Cardiac ventricle fibroblast (primary cell): ENCODE results near the gene MUC15. TPM values are rescaled to one million over a fixed set of nuclear protein-coding genes. Genes with fewer than 3 reads are reported as not detected.

Source experiments
- total RNA-seq: library from RNA; depleted of rRNA; stranded (reverse); fragments of >200 nt; gene quantifications from 2 replicates; pipeline ENCODE4 v1.2.3, GENCODE V29; 2015

MUC15 gene
- total RNA-seq, result not detected in 2 replicates

GRCh38 chr11:26571861-26572654, at the start of gene MUC15:
Gene MUC15 (minus strand): TSS chr11:26572263. CDS start chr11:26567094, 5,169 bp downstream.

Other genes with a start within 250 kb of the MUC15 start
- 0.15 and 0.56 TPM in 2 replicates for gene ANO3, start 240.1 kb downstream of the MUC15 start, total RNA-seq
- not detected in 2 replicates for gene SLC5A12, start 149.8 kb upstream of the MUC15 start, total RNA-seq